ENCODE measurements around the gene CORO7. TPM values are rescaled to one million over a fixed set of nuclear protein-coding genes. Genes with fewer than 3 reads are reported as not detected.

The CORO7 gene
- total RNA-seq, 1 donor from 2014 or later = 35.1 TPM

DNA sequence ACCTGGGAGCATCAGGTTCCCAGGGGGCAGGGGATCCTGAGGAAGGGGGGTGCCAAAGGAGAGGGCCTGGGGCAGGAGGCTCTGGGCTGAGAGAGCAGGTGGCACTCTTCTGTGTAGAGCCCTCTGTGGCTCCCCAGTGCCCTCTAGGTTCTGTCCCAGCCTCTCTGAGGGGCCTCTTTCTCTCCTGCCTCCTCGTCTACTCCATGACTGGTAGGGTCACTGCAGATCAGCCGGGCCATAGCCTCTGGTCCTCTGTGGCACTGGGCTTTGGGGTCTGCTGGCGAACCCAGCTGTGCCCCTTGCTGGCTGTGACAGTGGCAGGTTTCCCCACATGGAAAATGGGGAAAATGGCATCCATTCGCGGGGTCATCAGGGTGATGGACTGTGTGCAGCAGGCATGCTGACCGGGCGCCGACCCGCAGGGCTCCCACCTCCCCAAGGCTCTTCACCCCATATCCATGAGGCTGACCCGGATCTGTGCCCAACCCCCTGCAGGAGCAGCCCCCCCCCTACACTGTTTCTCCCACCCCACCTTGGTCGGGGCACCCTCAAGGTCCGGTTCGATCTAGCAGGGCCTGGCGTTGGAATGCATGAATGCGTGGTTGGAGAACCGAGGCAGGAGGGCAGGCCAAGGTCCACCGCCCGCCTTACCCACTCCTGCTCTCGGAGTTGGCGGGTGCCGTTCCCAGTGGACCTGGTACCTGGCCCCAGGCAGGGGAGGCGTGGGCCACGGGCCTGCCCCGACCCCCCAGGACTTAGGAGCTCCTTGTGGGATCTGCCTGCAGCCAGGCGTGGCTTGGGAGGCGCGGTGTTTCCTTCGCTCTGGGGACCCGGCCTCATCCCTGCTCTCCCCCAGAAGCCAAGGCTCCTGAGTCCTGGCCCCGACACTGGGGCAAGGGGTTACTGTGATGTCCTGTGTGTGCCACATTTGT lies 94.0 kb downstream of the CORO7 start:
- Mint-ChIP-seq H3K27me3 (ENCODE audit: low read depth) (no peaks in the 10 kb centered on the region), H3K4me1 (peaks cover 60% of the 10 kb centered on the region), H3K9me3 (no peaks in the 10 kb centered on the region), H3K27ac (peak overlapping the region; percentile 71), H3K4me3 (no peak overlapping the region), H3K36me3 (no peaks in the 10 kb centered on the region)
- no peak for TF ChIP-seq CTCF (IDR thresholded peaks at IDR 0.05; ENCODE audit: unreplicated experiment)
- no peak for DNase-seq (ENCODE audit: low spot score in 2 of 2, unreplicated experiment in 2 of 2)

GRCh38 chr16:4321286-4322120 lies 94.9 kb downstream of the CORO7 start:
- Mint-ChIP-seq H3K4me1 (peaks cover 62% of the 10 kb centered on the region), H3K9me3 (no peaks in the 10 kb centered on the region), H3K4me3 (no peak overlapping the region), H3K27me3 (ENCODE audit: low read depth) (no peaks in the 10 kb centered on the region), H3K27ac (peak overlapping the region; percentile 71), H3K36me3 (no peaks in the 10 kb centered on the region)
- no peak for TF ChIP-seq CTCF (IDR thresholded peaks at IDR 0.05; ENCODE audit: unreplicated experiment)
- DNase-seq (ENCODE audit: low spot score in 2 of 2, unreplicated experiment in 2 of 2) = no peak

GRCh38 chr16:4320571-4321137 lies 95.7 kb downstream of the CORO7 start:
- H3K4me1 Mint-ChIP-seq = peaks cover 62% of the 10 kb centered on the region
- no peak for TF ChIP-seq CTCF (IDR thresholded peaks at IDR 0.05; ENCODE audit: unreplicated experiment)

GRCh38 chr16:4319454-4320421 lies 96.7 kb downstream of the CORO7 start:
- Mint-ChIP-seq H3K27me3 (ENCODE audit: low read depth) (no peaks in the 10 kb centered on the region), H3K36me3 (no peaks in the 10 kb centered on the region), H3K27ac (peak overlapping the region; percentile 95), H3K9me3 (no peaks in the 10 kb centered on the region), H3K4me1 (peaks cover 59% of the 10 kb centered on the region), H3K4me3 (peak overlapping the region; percentile 83)
- no peak for TF ChIP-seq CTCF (IDR thresholded peaks at IDR 0.05; ENCODE audit: unreplicated experiment)
- no peak for DNase-seq (ENCODE audit: low spot score in 2 of 2, unreplicated experiment in 2 of 2)

More at GRCh38 chr16:4320571-4321137, 95.7 kb downstream of the CORO7 start:
- Mint-ChIP-seq H3K27ac (peak overlapping the region; percentile 71), H3K36me3 (no peaks in the 10 kb centered on the region), H3K27me3 (ENCODE audit: low read depth) (no peaks in the 10 kb centered on the region), H3K9me3 (no peaks in the 10 kb centered on the region), H3K4me3 (peak overlapping the region; percentile 83)
- no peak for DNase-seq (ENCODE audit: low spot score in 2 of 2, unreplicated experiment in 2 of 2)

All from mesothelial cell of epicardium (in vitro differentiated cells).